Measurements from ENCODE around the gene MDGA2. TPM values are rescaled to one million over a fixed set of nuclear protein-coding genes. Genes with fewer than 3 reads are reported as not detected.
"Not testable (repeated sequence)": the region's sequence is repeated elsewhere in the genome, so short reads cannot be mapped to it uniquely, and the experiment has no call there.

Gene MDGA2
- total RNA-seq, 1 donor from 2014 or later: 8.7 TPM

DNA sequence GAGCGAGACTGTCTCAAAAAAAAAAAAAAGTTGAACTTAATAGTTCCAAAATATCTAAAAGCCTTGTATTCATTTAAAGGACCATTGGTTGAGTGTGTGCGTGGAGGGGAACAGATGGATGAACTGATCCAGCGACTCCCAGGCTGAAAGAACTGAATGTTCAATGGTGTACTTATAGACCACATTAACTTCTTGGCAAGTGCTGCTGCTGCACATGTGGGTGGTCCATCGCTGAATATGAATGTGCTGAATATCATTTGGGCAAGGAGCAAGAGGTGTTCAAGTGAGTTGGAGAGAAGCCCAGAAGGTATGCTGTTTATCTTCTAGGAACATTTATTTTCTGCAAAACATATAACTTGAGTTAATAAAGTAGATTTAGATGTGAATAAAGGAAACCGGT is 734.8 kb downstream of the MDGA2 start:
- DNase-seq (ENCODE audit: low read depth, low spot score): no peak
- Mint-ChIP-seq H3K36me3 (ENCODE audit: low read depth) (peaks cover 5% of the 10 kb centered on the region), H3K4me3 (no peak overlapping the region), H3K27me3 (ENCODE audit: low read depth) (no peaks in the 10 kb centered on the region), H3K4me1 (no peaks in the 10 kb centered on the region), H3K27ac (ENCODE audit: unreplicated experiment) (no peak overlapping the region), H3K9me3 (peaks cover 5% of the 10 kb centered on the region)
- TF ChIP-seq, protein P1, sequence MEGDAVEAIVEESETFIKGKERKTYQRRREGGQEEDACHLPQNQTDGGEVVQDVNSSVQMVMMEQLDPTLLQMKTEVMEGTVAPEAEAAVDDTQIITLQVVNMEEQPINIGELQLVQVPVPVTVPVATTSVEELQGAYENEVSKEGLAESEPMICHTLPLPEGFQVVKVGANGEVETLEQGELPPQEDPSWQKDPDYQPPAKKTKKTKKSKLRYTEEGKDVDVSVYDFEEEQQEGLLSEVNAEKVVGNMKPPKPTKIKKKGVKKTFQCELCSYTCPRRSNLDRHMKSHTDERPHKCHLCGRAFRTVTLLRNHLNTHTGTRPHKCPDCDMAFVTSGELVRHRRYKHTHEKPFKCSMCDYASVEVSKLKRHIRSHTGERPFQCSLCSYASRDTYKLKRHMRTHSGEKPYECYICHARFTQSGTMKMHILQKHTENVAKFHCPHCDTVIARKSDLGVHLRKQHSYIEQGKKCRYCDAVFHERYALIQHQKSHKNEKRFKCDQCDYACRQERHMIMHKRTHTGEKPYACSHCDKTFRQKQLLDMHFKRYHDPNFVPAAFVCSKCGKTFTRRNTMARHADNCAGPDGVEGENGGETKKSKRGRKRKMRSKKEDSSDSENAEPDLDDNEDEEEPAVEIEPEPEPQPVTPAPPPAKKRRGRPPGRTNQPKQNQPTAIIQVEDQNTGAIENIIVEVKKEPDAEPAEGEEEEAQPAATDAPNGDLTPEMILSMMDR (conservative IDR thresholded peaks at IDR 0.05): no peak

DNA sequence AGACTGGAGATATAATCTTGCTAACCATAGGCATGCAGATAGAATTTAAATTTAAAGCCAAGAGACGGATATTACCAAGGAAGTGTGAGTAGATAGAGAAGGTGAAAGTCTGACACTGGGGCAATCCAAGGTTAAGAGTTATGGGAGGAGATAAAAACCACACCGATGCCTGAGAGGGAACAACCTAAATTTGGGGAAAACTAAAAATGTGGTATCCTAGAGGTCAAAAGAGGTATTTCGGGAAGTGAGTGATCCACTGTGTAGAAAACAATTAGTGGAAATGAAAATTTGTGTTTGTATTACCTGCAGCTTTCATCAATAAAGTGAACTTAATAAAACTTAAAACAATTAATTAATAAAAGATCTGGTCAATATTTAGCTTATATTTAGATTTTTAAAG is 754.9 kb downstream of the MDGA2 start:
- Mint-ChIP-seq H3K4me1 (no peaks in the 10 kb centered on the region), H3K27ac (ENCODE audit: unreplicated experiment) (no peak overlapping the region), H3K4me3 (no peak overlapping the region), H3K9me3 (peaks cover 3% of the 10 kb centered on the region), H3K27me3 (ENCODE audit: low read depth) (no peaks in the 10 kb centered on the region), H3K36me3 (ENCODE audit: low read depth) (no peaks in the 10 kb centered on the region)
- no peak for DNase-seq (ENCODE audit: low read depth, low spot score)
- TF ChIP-seq, protein P1 (conservative IDR thresholded peaks at IDR 0.05): peak; percentile 46

DNA sequence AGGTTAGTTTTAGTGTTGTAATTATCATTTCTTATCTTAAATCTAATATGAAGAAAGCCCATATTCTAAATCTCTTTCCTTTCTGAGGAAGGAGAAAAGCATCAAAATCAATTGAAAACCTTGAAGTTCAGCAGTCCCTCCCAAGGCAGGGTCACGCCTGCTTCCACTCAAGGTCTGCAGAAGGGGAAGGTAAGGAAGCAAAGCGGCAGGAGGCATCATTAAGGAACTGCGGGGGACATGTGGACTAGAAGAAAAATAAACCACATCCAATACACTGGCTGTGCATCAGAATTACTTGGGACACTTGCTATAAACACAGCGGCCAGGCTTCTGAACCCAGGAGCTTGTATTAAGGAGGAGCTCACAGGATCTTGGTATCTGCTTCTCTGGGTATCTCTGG is 759.9 kb downstream of the MDGA2 start:
- H3K4me3 Mint-ChIP-seq; DNase-seq (ENCODE audit: low read depth, low spot score); H3K36me3 Mint-ChIP-seq (ENCODE audit: low read depth); H3K9me3 Mint-ChIP-seq; H3K27ac Mint-ChIP-seq (ENCODE audit: unreplicated experiment); H3K27me3 Mint-ChIP-seq (ENCODE audit: low read depth); H3K4me1 Mint-ChIP-seq: not testable (repeated sequence)

DNA sequence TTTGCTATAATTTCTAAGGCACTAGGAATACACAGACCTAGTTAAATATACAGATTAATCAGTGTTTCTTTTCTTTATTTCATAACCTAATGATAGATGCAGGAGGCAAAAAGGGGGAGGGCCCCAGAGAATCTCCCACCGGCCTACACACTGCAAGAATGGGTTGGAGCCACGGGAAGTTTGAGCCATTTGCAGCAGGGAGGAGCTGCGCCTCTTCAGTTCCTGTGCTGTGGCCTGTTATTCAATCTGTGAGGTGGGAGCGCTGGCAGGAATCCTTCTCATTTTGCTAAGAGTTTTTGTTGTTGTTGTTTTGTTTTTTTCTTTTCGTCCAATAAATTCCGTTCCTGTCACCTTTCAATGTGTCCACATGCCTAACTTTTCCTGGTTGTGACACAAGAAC is 772.6 kb downstream of the MDGA2 start:
- TF ChIP-seq, protein P1 (conservative IDR thresholded peaks at IDR 0.05): no peak
- no peaks in the 10 kb centered on the region for H3K9me3 Mint-ChIP-seq
- H3K36me3 Mint-ChIP-seq (ENCODE audit: low read depth): no peaks in the 10 kb centered on the region
- H3K27me3 Mint-ChIP-seq (ENCODE audit: low read depth): no peaks in the 10 kb centered on the region
- peaks cover 9% of the 10 kb centered on the region for H3K4me1 Mint-ChIP-seq
- no peak overlapping the region for H3K4me3 Mint-ChIP-seq
- no peak for DNase-seq (ENCODE audit: low read depth, low spot score)
- peak overlapping the region; percentile 79 for H3K27ac Mint-ChIP-seq (ENCODE audit: unreplicated experiment)

- no peak overlapping the region for H3K4me3 Mint-ChIP-seq
- H3K27me3 Mint-ChIP-seq (ENCODE audit: low read depth): no peaks in the 10 kb centered on the region
- TF ChIP-seq, protein P1 (conservative IDR thresholded peaks at IDR 0.05): no peak
- no peaks in the 10 kb centered on the region for H3K9me3 Mint-ChIP-seq
- no peak for DNase-seq (ENCODE audit: low read depth, low spot score)
- H3K27ac Mint-ChIP-seq (ENCODE audit: unreplicated experiment): no peak overlapping the region
- H3K36me3 Mint-ChIP-seq (ENCODE audit: low read depth): no peaks in the 10 kb centered on the region
- no peaks in the 10 kb centered on the region for H3K4me1 Mint-ChIP-seq
These were observed 780.9 kb downstream of the MDGA2 start for GRCh38 chr14:46894476-46894875.

GRCh38 chr14:46887144-46887543 is 788.3 kb downstream of the MDGA2 start:
- Mint-ChIP-seq H3K9me3 (peaks cover 4% of the 10 kb centered on the region), H3K27me3 (ENCODE audit: low read depth) (no peaks in the 10 kb centered on the region), H3K36me3 (ENCODE audit: low read depth) (no peaks in the 10 kb centered on the region), H3K4me3 (no peak overlapping the region), H3K27ac (ENCODE audit: unreplicated experiment) (no peak overlapping the region), H3K4me1 (peaks cover 8% of the 10 kb centered on the region)
- TF ChIP-seq, protein P1 (conservative IDR thresholded peaks at IDR 0.05): no peak
- DNase-seq (ENCODE audit: low read depth, low spot score): no peak
